ENCODE data around the gene CLTC.

DNA sequence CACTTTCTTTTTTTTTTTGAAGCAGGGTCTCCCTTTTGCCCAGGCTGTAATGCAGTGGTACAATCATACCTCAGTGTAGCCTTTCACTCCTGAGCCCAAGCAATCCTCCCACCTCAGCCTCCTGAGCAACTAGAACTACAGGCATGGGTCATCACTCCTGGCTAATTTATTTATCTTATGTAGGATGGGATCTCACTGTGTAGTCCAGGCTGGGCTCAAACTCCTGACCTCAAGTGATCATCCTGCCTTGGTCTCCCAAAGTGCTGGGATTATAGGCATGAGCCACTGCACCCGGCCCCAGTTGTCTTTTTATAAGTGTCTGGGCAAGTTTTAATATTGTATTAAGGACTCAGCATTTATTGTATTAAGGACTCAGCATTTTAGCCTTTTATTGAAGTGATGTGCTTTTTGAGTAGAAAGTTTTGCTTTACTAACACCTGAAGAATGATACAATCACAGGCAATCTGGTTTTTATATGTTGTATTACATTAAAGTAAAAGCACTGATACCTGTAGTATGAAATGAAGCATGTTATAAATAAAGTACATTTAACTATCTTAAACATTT is 110.7 kb downstream of the CLTC start:
- TF ChIP-seq EZH2 (IDR thresholded peaks at IDR 0.05; ENCODE audit: insufficient read depth, poor library complexity, severe bottlenecking) (no peak), EZH2phosphoT487 (IDR thresholded peaks at IDR 0.05; ENCODE audit: insufficient read depth, low read depth) (no peak)

Measured in GM23248 (cell line).